G401.6 (cell line): ENCODE results near the gene ATRN.

ENCODE experiments used
- FAIRE-seq: peaks from 2 replicates; lab custom pipeline; 2012; peaks lifted over from hg19 to GRCh38; lab: Jason Lieb, UNC

Gene ATRN

GRCh38 chr20:3678198-3678597, 207.4 kb downstream of the ATRN start:
- FAIRE-seq: no peak

- FAIRE-seq: no peak
Measured at GRCh38 chr20:3678856-3679720, 208.3 kb downstream of the ATRN start.

DNA sequence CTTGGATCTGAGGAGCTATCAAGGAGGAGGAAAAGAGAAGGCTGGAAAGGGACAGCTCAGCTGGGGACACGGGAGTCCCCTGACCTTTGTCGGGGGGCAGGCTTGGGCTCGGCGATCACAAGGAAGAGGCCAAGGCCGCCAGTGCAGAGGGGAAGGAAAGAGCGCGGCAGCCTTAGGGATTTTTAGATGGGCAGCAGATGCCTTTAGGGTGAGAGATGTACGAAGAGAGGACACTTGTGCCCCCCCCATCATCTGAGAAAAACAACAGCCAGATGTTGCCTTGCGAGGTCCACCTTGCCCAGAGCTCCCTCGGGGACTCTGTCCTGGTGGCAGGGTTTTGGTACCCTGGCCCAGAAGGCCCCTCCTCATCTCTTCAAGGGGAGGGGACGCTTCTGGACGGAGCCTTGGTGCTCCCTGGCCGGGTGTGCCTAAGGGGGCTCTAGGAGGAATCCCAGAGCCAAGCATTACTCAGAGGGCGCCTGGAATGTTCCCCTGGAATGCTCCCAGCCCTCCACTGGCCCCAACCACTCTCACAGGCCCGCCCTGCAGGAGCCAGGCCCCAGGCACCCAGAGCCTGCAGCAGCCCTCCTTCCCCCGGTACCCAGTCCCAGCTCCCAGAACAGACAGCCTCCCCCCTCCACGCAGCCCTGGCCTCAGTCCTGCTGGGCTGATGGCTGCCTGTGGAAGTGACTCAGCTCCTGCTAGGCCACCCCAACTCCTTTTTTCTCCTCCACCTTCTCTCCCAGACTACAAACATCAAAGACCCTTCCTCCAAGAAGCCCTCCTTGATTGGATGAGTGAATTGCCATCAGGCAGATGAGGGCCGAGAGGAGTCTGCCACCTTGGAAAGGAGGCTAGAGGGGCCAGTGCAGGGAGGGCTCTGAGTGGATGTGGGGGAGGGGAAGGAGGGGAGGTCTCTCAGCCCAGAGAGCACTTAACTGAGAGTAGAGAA, 209.2 kb downstream of the ATRN start:
- FAIRE-seq: no peak

GRCh38 chr20:3680701-3681351, 210.0 kb downstream of the ATRN start:
- no peak for FAIRE-seq

- FAIRE-seq: no peak
Measured at GRCh38 chr20:3681352-3681930, 210.6 kb downstream of the ATRN start.

GRCh38 chr20:3681931-3682781, 211.3 kb downstream of the ATRN start, which contains the start of gene ADAM33:
Gene ADAM33, minus strand, starts transcription at chr20:3682010. Its CDS starts 6 bp downstream, at chr20:3682004.
- FAIRE-seq: no peak

- no peak for FAIRE-seq
Measured at GRCh38 chr20:3685341-3685740, 214.5 kb downstream of the ATRN start.

DNA sequence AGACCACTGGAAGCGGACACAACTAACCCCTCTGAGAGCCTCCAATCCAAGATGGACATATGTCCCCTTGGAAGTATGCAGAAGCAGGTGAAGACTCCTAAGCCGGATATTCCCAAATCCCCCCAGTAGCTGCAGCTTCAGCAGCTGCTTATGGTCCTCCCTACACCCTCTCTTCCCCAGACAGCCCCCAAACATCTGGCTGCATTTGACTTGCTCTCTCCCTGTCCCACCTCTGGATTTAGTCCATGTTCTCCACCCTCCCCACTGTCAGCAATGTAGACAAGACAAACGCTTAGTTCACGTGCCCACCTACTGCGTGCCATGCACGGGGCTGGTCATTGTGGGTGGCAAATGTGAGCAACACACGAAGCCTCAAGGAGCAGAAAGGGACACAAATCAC, 215.6 kb downstream of the ATRN start:
- no peak for FAIRE-seq

- no peak for FAIRE-seq
Measured at GRCh38 chr20:3686867-3687321, 216.1 kb downstream of the ATRN start.

DNA sequence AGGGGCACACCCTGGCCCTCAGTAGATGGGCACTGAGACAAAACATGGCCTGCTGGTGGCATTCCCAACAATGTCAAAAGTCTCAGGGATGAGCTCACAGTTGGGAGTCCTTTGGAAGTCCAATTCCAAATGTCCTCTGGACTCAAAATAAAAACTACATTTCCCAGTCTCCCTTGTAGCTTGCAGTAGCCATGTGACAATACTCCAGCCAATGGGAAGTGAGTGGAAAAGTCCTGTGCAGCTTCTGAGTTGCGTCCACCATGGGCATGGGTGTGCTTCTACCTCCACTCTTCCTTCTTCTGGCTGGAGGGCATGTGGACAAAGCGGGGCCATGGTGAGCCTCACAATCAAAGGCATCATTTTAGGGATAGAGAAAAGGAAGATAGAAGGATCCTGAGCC, 216.8 kb downstream of the ATRN start:
- FAIRE-seq: no peak

DNA sequence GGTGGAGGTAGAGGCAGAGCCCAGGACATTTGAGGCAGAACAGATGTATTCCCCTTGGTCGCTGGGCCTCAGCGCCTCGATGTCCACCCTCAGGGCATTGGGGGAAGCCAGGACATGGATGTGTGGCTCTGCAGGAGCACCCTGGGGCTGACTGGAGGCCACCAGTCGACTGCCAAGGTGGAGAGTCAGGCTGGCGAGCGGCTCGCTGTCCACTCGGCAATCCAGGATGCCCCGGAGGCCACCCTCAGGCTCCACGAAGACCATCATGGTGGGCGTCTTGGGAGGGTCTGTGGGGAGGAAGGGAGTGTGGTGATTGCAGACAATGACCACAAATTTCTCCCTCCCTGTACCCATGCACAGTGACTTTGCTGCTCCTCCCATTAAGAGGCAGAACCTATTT, 219.2 kb downstream of the ATRN start:
- FAIRE-seq: no peak

DNA sequence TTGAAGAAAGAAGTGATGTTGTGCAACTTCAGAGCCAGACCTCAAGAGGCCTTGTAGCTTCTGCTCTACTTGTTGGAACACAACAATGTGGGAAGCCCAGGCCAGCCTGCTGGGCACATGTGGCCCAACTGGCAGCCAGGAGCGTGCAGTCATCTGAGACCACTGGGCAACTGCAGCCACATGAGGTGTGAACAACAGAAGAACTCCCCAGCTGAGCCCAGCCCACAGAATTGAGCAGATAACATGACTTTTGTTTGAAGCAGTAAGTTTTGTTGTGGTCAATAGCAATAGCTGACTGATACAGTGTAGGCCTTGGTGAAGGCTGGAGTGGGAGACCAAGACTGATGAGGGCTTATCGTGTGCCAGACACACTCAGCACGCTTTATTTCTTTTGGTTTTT, 219.6 kb downstream of the ATRN start:
- FAIRE-seq: no peak

GRCh38 chr20:3691306-3691705, 220.5 kb downstream of the ATRN start:
- FAIRE-seq: no peak

GRCh38 chr20:3691897-3692296, 221.1 kb downstream of the ATRN start:
- FAIRE-seq: no peak

- no peak for FAIRE-seq
Measured at GRCh38 chr20:3692706-3693294, 222.0 kb downstream of the ATRN start.

- no peak for FAIRE-seq
Measured at GRCh38 chr20:3693376-3693775, 222.6 kb downstream of the ATRN start.

GRCh38 chr20:3694864-3695263, 224.0 kb downstream of the ATRN start:
- no peak for FAIRE-seq

GRCh38 chr20:3696200-3696599, 225.4 kb downstream of the ATRN start:
- FAIRE-seq: no peak

GRCh38 chr20:3696745-3697587, 226.1 kb downstream of the ATRN start:
- FAIRE-seq: no peak
